ENCODE measurements around the gene TUBA4B. TPM values are rescaled to one million over a fixed set of nuclear protein-coding genes. Genes with fewer than 3 reads are reported as not detected.
A peak's percentile ranks its signal among the peaks of the same experiment; 100 is the strongest.
"Not testable (repeated sequence)": the region's sequence is repeated elsewhere in the genome, so short reads cannot be mapped to it uniquely, and the experiment has no call there.

TUBA4B gene
- total RNA-seq, 8 experiments from 2014 or later, result 0.13 to 0.28 (median 0.14) TPM; not detected in 5

DNA sequence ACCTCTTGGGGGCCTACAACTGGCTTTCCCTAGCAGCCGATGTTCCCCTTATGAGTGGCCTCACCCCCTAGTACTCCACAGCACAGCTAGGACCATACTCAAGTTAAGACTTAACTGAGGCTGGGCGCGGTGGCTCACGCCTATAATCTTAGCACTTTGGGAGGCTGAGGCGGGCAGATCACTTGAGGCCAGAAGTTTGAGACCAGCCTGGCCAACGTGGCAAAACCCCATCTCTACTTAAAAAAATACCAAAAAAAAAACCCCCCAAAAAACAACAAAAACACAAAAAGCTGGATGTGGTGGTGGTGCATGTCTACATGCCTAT lies 34.0 kb downstream of the TUBA4B start:
- in situ Hi-C loops (cut with MboI; ENCODE audit: low pct_unique_long_range_greater_than_20kb in 2 of 9, low sequenced_read_pairs in 9 of 9, unreplicated experiment in 9 of 9); H3K4me1 ChIP-seq (replicated peaks in 1 of 2); H3K27ac ChIP-seq; H3K4me3 ChIP-seq; ATAC-seq (replicated peaks in 6 of 8): not testable (repeated sequence)
- WGBS, 10 experiments, result 60 to 100% (median 87%) methylated on average over 1 to 6 of the region's 6 CpGs; no CpG with 5 or more reads in 5 of the 10 experiments

DNA sequence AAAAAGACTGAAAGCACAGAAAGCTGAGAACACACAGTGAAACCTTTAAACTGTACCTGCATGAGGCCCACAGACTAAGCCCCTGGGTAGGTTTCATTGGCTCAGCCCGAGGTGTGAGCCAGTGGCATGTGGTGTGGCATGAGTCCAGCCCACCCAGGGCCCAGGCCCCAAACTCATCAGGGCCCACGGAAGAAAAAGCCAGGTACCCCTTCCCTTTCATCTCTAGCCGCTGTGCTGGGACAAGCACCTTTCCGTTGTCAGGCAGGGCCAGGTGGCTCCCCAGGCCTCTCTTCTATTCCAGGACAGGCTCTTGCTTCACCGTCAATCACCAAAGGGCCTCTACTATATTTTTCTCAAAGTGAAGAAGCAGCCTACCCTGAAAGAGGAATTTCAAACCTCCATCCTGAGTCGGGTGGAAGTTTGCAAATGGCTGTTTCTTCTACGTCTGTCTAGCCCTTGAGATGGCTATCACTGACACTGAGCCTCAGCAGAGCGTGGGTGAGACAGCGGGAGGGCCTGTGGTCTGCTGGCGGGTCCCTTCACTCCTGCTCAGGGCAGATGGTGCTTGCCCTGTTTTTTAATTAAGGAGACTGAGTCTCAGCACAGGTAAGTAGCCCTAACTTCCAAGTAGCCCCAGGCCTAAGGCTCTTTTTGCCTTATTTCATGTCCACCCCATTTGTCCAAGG lies 34.7 kb downstream of the TUBA4B start:
- in situ Hi-C loops (cut with MboI; ENCODE audit: low pct_unique_long_range_greater_than_20kb in 2 of 9, low sequenced_read_pairs in 9 of 9, unreplicated experiment in 9 of 9), result no loop called here
- H3K4me1 ChIP-seq (replicated peaks in 1 of 2), result peaks cover 0 to 7% of the 10 kb centered on the region in 2 donors
- no peak for ATAC-seq (replicated peaks in 6 of 8)
- H3K27ac ChIP-seq, result no peak overlapping the region
- no peak overlapping the region for H3K4me3 ChIP-seq
- WGBS, 10 experiments, result 40 to 100% (median 92%) methylated on average over 1 to 9 of the region's 10 CpGs; no CpG with 5 or more reads in 3 of the 10 experiments

DNA sequence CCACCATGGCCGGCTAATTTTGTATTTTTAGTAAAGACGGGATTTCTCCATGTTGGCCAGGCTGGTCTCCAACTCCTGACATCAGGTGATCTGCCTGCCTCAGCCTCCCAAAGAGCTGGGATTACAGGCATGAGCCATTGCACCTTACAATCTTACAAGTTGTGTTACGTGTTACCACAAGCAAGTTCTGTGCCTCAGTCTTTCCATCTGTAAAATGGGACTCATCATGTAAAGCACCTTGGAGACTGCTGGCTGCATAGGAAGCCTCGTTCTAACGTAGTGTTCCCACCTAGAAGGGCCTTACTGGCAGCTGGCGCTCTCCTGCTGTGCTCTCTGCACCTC lies 36.1 kb downstream of the TUBA4B start:
- peaks cover 0 to 10% of the 10 kb centered on the region in 2 donors for H3K4me1 ChIP-seq (replicated peaks in 1 of 2)
- H3K4me3 ChIP-seq, result no peak overlapping the region
- ATAC-seq (replicated peaks in 6 of 8), result no peak
- in situ Hi-C loops (cut with MboI; ENCODE audit: low pct_unique_long_range_greater_than_20kb in 2 of 9, low sequenced_read_pairs in 9 of 9, unreplicated experiment in 9 of 9), result no loop called here
- WGBS, 10 experiments, result 5 to 69% (median 47%) methylated on average over 3 to 6 of the region's 6 CpGs; no CpG with 5 or more reads in 6 of the 10 experiments
- H3K27ac ChIP-seq, result no peak overlapping the region

DNA sequence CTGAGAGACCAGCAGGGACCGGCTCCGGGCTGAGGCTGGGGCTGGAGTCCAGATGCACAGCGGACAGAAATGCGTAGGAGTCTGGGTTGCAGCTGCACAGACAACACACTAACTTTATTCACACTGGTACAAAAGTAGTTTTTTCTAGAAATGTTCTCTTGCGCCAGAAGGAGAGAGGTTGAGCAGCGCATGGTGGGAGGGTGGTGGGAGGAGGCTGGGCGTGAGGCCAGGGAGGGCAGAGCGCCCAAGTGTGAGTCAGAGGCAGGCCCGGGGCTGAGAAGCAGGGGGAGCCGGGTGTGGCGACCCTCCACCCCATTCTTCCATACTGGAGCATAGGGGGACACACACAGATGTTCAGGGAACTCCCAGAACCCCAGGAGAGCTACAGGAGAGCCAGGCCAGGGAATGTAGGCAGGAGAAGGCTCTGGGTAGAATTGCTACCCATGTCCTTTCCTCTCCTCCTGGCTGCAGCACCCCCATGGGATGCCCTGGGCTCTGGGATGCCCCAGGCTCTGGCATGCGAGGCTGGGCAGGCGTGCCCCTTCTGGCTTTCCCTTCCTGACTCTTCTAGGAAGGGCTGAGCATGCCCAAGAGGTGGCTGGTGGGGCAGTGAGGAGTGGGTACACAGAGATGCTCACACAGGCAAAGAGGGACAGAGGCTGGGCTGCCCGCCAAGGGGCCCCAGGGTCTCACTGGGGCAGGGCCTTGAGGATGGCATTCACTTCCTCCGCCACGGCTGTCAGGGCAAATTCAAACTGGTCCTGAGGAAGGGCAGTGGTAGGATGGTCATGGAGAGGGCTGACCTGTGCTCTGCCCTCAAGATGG lies 36.7 kb downstream of the TUBA4B start:
- ATAC-seq (replicated peaks in 6 of 8), result peak in 4 of 8 experiments; percentile 11 to 76 (median 72)
- peaks cover 0 to 12% of the 10 kb centered on the region in 2 donors for H3K4me1 ChIP-seq (replicated peaks in 1 of 2)
- no peak overlapping the region for H3K27ac ChIP-seq
- WGBS, 10 experiments, result 0 to 67% (median 59%) methylated on average over 1 to 10 of the region's 16 CpGs; no CpG with 5 or more reads in 5 of the 10 experiments
- in situ Hi-C loops (cut with MboI; ENCODE audit: low pct_unique_long_range_greater_than_20kb in 2 of 9, low sequenced_read_pairs in 9 of 9, unreplicated experiment in 9 of 9), result no loop called here
- no peak overlapping the region for H3K4me3 ChIP-seq

DNA sequence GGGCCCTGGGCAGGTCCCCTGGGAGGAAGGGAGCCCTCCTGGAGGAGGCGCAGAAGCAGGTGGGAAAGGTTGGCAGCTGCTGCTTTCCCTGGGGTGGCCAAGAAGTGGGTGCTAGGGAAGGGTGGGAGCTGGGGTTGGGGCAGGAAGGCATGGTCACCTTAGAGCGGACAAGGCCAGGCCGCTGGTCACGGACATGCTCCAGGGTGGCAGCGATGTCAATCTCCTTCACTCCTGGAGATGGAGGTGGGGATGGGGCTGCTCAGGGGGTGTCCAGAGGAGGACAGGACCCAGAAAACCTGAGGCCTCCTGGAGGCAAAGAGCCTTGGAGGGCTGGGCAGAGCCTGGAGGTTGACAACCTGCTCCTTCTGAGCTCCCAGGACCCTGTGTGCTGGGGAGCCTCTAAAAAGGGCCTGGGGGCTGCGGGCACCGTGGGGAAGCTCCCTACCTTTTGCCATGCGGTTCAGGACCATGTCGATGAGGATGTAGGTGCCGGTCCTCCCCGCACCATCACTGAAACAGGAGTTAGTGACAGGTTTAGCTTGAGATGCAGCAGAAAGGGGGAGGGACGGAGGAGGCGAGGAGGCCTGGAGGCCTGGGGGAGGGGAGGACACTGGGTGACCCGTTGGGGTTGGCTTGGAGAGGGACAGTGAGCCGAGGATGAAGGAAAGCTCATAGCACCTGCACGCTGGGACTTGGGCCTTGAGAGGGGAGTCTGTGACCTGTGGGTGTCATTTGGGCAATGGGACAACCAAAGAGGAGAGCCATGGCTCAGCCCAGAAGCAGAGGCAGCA lies 37.5 kb downstream of the TUBA4B start:
- WGBS, 10 experiments, result 67 to 84% (median 80%) methylated on average over 6 to 9 of the region's 16 CpGs; no CpG with 5 or more reads in 7 of the 10 experiments
- in situ Hi-C loops (cut with MboI; ENCODE audit: low pct_unique_long_range_greater_than_20kb in 2 of 9, low sequenced_read_pairs in 9 of 9, unreplicated experiment in 9 of 9), result no loop called here

DNA sequence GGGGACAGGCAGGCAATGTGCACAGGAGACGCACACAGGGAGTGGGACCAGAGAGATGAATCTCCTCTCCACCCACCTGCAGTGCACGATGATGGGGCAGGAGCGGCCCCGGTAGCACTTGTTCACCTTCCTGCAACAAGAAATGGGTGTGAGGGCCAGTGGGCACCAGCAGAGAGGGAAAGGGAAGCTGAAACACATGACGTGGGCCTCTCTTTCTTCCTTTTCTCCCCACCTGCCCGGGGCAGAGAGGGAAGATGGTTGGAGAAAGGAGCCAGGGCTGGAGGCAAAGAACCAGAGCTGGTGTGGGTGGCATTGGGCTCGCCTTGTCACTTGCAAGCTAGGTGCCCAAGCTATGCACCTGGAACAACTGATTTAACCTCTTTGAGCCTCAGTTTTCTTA lies 38.4 kb downstream of the TUBA4B start:
- ATAC-seq (replicated peaks in 6 of 8), result no peak
- Histone ChIP-seq H3K4me1 (replicated peaks in 1 of 2) (peaks cover 2 to 9% of the 10 kb centered on the region in 2 donors), H3K27ac (no peak overlapping the region), H3K4me3 (no peak overlapping the region)
- 40 to 95% (median 58%) methylated on average over 1 to 5 of the region's 7 CpGs; no CpG with 5 or more reads in 4 of the 10 experiments for WGBS, 10 experiments
- in situ Hi-C loops (cut with MboI; ENCODE audit: low pct_unique_long_range_greater_than_20kb in 2 of 9, low sequenced_read_pairs in 9 of 9, unreplicated experiment in 9 of 9), result no loop called here

More for the DNA sequence above, 37.5 kb downstream of the TUBA4B start:
- ATAC-seq (replicated peaks in 6 of 8), result no peak
- Histone ChIP-seq H3K4me1 (replicated peaks in 1 of 2) (peaks cover 2 to 13% of the 10 kb centered on the region in 2 donors), H3K27ac (no peak overlapping the region), H3K4me3 (no peak overlapping the region)

DNA sequence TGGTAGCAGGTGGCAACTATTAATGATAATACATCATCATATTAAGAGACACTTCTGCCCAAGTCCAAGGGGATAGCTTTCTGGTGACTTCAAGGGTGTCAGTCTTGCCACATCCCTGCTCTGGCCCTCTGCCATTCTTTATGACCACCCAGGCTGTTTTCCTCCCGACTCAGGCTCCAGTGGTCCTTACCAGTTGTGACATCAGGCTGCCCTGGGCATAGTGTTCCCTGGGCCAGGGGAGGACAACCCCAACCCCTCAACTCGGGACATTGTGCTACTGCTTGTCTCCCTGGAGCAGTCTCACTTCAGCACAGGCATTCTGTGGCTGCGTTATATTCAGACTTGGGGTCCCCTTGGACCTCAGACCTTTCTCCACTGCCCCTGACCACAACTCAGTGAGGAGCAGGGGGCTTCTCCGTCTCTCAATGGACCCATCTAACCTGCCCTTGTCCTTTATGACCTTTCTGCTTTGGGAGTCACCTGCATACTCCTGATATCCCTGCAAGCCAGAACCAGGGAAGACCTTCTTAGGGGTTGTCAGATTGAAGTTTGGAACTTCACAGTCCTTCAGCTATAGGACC lies 39.0 kb downstream of the TUBA4B start:
- in situ Hi-C loops (cut with MboI; ENCODE audit: low pct_unique_long_range_greater_than_20kb in 2 of 9, low sequenced_read_pairs in 9 of 9, unreplicated experiment in 9 of 9), result no loop called here
- Histone ChIP-seq H3K27ac (no peak overlapping the region), H3K4me1 (replicated peaks in 1 of 2) (peaks cover 2 to 8% of the 10 kb centered on the region in 2 donors), H3K4me3 (no peak overlapping the region)
- 50 to 100% (median 77%) methylated on average over 1 to 3 of the region's 4 CpGs; no CpG with 5 or more reads in 5 of the 10 experiments for WGBS, 10 experiments
- ATAC-seq (replicated peaks in 6 of 8), result no peak

DNA sequence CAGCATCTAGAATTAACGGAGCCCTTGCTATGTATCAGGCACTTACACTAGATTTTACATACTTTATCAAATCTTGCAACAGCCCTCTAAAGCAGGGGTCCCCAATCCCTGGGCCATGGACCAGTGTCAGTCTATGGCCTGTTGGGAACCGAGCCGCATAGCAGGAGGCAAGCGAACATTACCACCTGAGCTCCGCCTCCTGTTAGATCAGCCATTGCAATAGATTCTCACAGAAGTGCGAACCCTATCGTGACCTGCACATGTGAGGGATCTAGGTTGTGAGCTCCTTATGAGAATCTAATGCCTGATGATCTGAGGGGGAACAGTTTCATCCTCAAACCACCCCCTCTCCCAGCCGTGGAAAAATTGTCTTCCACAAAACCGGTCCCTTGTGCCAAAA lies 39.6 kb downstream of the TUBA4B start:
- Histone ChIP-seq H3K27ac (no peak overlapping the region), H3K4me1 (replicated peaks in 1 of 2) (peaks cover 2 to 8% of the 10 kb centered on the region in 2 donors), H3K4me3 (no peak overlapping the region)
- 71 to 100% (median 92%) methylated on average over 1 to 8 of the region's 9 CpGs; no CpG with 5 or more reads in 3 of the 10 experiments for WGBS, 10 experiments
- in situ Hi-C loops (cut with MboI; ENCODE audit: low pct_unique_long_range_greater_than_20kb in 2 of 9, low sequenced_read_pairs in 9 of 9, unreplicated experiment in 9 of 9), result no loop called here
- ATAC-seq (replicated peaks in 6 of 8), result no peak

DNA sequence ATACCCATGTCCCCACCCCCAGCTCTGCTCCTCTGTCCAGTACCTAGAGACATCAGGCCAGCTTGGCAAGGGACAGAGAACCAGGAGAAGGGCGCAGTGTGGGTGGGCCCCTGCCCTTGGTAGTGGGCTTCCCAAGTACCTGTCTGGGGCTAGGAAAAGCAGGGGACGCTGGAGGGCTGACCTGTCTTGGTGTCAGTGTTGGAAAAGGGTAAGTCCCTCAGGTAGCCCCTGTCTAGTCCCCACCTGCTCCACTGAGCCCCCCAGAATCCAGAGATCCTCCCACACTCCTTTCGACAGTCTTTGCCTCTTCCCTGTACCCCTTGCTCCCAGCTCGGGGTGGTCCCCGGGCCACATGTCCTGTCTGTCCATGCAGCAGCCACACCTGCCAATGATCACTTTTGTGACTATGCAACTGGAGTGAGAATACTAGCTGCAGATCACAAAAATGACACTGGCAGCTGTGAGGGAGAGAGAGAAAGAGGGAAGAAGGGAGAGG lies 40.7 kb downstream of the TUBA4B start:
- H3K4me3 ChIP-seq, result no peak overlapping the region
- H3K27ac ChIP-seq, result no peak overlapping the region
- in situ Hi-C loops (cut with MboI; ENCODE audit: low pct_unique_long_range_greater_than_20kb in 2 of 9, low sequenced_read_pairs in 9 of 9, unreplicated experiment in 9 of 9), result no loop called here
- H3K4me1 ChIP-seq (replicated peaks in 1 of 2), result peaks cover 2 to 8% of the 10 kb centered on the region in 2 donors
- no peak for ATAC-seq (replicated peaks in 6 of 8)
- WGBS, 10 experiments, result 54 to 93% (median 76%) methylated on average over 1 to 4 of the region's 5 CpGs; no CpG with 5 or more reads in 5 of the 10 experiments

DNA sequence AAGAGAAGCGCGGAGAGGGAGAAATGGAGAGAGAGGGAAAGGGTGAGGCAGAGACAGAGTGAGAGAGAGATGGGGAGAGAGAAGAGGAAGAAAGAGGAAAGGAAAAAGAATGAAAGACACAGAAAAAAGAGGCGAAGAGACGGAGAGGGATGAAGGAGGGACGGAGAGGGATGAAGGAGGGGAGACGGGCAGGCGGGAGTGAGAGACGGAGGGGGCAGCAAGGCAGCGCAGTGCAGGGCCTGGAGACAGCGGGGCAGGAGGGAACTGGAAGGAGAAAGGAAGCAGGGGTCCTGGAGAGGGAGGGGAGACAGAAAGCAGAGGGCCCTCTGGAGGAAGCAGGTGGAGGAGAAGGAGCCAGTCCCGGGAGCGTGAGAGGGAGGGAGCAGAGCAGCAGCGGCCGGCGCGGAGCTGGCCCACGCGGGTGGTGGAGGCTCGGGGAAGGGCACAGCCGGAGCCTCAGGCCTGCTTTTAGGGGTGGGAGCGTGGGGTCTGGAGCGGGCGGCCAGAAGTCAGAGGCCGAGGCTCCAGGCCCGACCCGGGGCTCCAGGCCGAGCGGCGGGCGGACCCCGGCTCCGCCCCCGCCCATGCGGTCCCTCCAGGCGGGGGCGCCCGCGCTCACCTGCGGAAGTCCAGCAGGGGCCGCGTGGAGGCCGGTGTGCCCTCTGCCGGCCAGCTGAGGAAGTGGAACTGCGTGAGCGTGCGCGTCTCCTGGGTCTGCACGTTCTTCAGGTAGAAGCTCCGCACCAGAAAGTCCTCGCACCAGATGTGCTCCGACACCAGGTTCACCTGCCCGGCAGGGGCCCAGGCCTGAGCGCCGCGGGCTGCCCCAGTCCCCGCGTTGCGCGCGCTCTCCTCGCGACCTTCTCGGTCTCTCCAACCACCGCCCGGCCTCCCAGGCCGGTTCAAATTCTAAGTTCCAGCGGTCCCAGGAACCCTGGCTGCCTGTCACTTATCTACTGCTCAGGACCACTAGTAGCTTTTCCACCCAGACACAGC lies 41.6 kb downstream of the TUBA4B start:
- in situ Hi-C loops (cut with MboI; ENCODE audit: low pct_unique_long_range_greater_than_20kb in 2 of 9, low sequenced_read_pairs in 9 of 9, unreplicated experiment in 9 of 9), result no loop called here
- 20 to 77% (median 60%) methylated on average over 1 to 23 of the region's 67 CpGs; no CpG with 5 or more reads in 1 of the 10 experiments for WGBS, 10 experiments
- no peak overlapping the region for H3K27ac ChIP-seq
- peaks cover 2 to 15% of the 10 kb centered on the region in 2 donors for H3K4me1 ChIP-seq (replicated peaks in 1 of 2)
- ATAC-seq (replicated peaks in 6 of 8), result peak; percentile 74 to 88 (median 83)
- peak overlapping the region; percentile 28 to 43 (median 37) for H3K4me3 ChIP-seq

DNA sequence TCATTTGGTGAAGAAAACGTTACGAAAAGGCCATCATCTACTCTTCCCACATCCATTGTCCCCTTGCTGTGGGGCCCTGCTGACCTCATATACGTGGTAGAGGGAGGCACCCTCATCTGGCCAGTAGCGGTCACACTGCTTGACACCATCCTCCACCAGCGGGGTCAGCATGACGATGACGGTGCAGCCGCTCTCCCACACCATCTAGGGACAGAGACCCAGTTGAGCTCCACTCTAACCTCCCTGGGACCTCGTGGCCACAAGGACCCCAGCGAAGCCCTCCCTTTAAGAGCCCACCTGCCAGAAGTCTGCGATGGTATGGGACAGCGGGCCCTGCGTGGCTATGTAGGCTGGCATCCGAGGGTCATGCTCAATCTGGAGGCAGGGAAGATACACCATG lies 43.1 kb downstream of the TUBA4B start:
- 20 to 90% (median 79%) methylated on average over 1 to 3 of the region's 14 CpGs; no CpG with 5 or more reads in 7 of the 10 experiments for WGBS, 10 experiments
- peaks cover 2 to 20% of the 10 kb centered on the region in 2 donors for H3K4me1 ChIP-seq (replicated peaks in 1 of 2)
- ATAC-seq (replicated peaks in 6 of 8), result no peak
- H3K4me3 ChIP-seq, result no peak overlapping the region
- no peak overlapping the region for H3K27ac ChIP-seq
- in situ Hi-C loops (cut with MboI; ENCODE audit: low pct_unique_long_range_greater_than_20kb in 2 of 9, low sequenced_read_pairs in 9 of 9, unreplicated experiment in 9 of 9), result no loop called here
